Measurements from ENCODE around the gene LGI1. TPM values are rescaled to one million over a fixed set of nuclear protein-coding genes. Genes with fewer than 3 reads are reported as not detected.

LGI1 gene
- polyA plus RNA-seq, 1 donor, result 3.4 TPM

DNA sequence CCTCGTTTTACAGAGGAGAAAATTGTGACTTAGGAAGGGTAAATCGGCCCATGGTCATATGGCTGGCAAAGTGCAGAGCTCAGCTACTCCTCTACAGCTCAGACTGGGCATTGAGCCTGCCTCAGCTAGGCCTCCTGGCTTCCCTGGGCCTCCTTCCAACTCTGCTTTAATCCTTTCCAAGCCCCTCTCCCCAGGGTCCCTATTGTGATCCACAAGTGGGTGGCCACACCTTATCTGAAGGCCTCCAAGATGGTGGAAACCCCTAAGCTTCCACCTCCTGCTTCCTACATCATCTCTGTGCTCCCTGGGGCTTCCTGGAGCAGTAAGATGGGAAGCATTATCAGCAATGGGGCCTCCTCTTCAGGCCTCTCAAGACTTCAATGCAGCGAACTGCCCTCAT lies 3.0 kb upstream of the LGI1 start:
- Histone ChIP-seq H3K4me3 (ENCODE audit: low read length) (no peak overlapping the region), H3K9me3 (ENCODE audit: control insufficient read depth, low read depth, low read length) (no peaks in the 10 kb centered on the region), H3K27me3 (ENCODE audit: control insufficient read depth, insufficient read depth, low read length) (peaks cover 6% of the 10 kb centered on the region), H3K36me3 (ENCODE audit: control insufficient read depth, insufficient read depth, low read length) (no peaks in the 10 kb centered on the region), H3K4me1 (ENCODE audit: control insufficient read depth, insufficient read depth, low read length) (peaks cover 15% of the 10 kb centered on the region), H3K27ac (ENCODE audit: low read length) (no peak overlapping the region)
- no peak for DNase-seq
- no CpG with 5 or more reads among the region's 3 CpGs for WGBS (ENCODE audit: insufficient coverage, low lambda C conversion rate)

- Histone ChIP-seq H3K27ac (ENCODE audit: low read length) (no peak overlapping the region), H3K9me3 (ENCODE audit: control insufficient read depth, low read depth, low read length) (no peaks in the 10 kb centered on the region), H3K27me3 (ENCODE audit: control insufficient read depth, insufficient read depth, low read length) (peaks cover 6% of the 10 kb centered on the region), H3K4me1 (ENCODE audit: control insufficient read depth, insufficient read depth, low read length) (peaks cover 13% of the 10 kb centered on the region), H3K4me3 (ENCODE audit: low read length) (no peak overlapping the region), H3K36me3 (ENCODE audit: control insufficient read depth, insufficient read depth, low read length) (no peaks in the 10 kb centered on the region)
- 65% methylated on average over 3 of the region's 10 CpGs for WGBS (ENCODE audit: insufficient coverage, low lambda C conversion rate)
- no peak for DNase-seq
Measured at GRCh38 chr10:93755443-93756116, 2.2 kb upstream of the LGI1 start.

GRCh38 chr10:93756118-93756517 lies 1.6 kb upstream of the LGI1 start:
- H3K36me3 ChIP-seq (ENCODE audit: control insufficient read depth, insufficient read depth, low read length), result no peaks in the 10 kb centered on the region
- peaks cover 8% of the 10 kb centered on the region for H3K4me1 ChIP-seq (ENCODE audit: control insufficient read depth, insufficient read depth, low read length)
- peaks cover 9% of the 10 kb centered on the region for H3K27me3 ChIP-seq (ENCODE audit: control insufficient read depth, insufficient read depth, low read length)
- no peak overlapping the region for H3K27ac ChIP-seq (ENCODE audit: low read length)
- no peak overlapping the region for H3K4me3 ChIP-seq (ENCODE audit: low read length)
- no peak for DNase-seq
- no peaks in the 10 kb centered on the region for H3K9me3 ChIP-seq (ENCODE audit: control insufficient read depth, low read depth, low read length)
- no CpG with 5 or more reads among the region's 3 CpGs for WGBS (ENCODE audit: insufficient coverage, low lambda C conversion rate)

- 20% methylated on average over 1 of the region's 5 CpGs for WGBS (ENCODE audit: insufficient coverage, low lambda C conversion rate)
- peaks cover 9% of the 10 kb centered on the region for H3K27me3 ChIP-seq (ENCODE audit: control insufficient read depth, insufficient read depth, low read length)
- no peak overlapping the region for H3K27ac ChIP-seq (ENCODE audit: low read length)
Measured at GRCh38 chr10:93757136-93757535, 600 bp upstream of the LGI1 start.

GRCh38 chr10:93758508-93758885 lies 761 bp downstream of the LGI1 start:
- Histone ChIP-seq H3K27ac (ENCODE audit: low read length) (no peak overlapping the region), H3K4me1 (ENCODE audit: control insufficient read depth, insufficient read depth, low read length) (no peaks in the 10 kb centered on the region), H3K36me3 (ENCODE audit: control insufficient read depth, insufficient read depth, low read length) (no peaks in the 10 kb centered on the region), H3K27me3 (ENCODE audit: control insufficient read depth, insufficient read depth, low read length) (peaks cover 9% of the 10 kb centered on the region), H3K9me3 (ENCODE audit: control insufficient read depth, low read depth, low read length) (no peaks in the 10 kb centered on the region), H3K4me3 (ENCODE audit: low read length) (no peak overlapping the region)
- 20% methylated on average over 1 of the region's 5 CpGs for WGBS (ENCODE audit: insufficient coverage, low lambda C conversion rate)
- no peak for DNase-seq

More at GRCh38 chr10:93757136-93757535, 600 bp upstream of the LGI1 start:
- Histone ChIP-seq H3K4me1 (ENCODE audit: control insufficient read depth, insufficient read depth, low read length) (peaks cover 2% of the 10 kb centered on the region), H3K4me3 (ENCODE audit: low read length) (no peak overlapping the region), H3K36me3 (ENCODE audit: control insufficient read depth, insufficient read depth, low read length) (no peaks in the 10 kb centered on the region), H3K9me3 (ENCODE audit: control insufficient read depth, low read depth, low read length) (no peaks in the 10 kb centered on the region)
- DNase-seq, result no peak

- Histone ChIP-seq H3K27ac (ENCODE audit: low read length) (no peak overlapping the region), H3K36me3 (ENCODE audit: control insufficient read depth, insufficient read depth, low read length) (no peaks in the 10 kb centered on the region), H3K4me1 (ENCODE audit: control insufficient read depth, insufficient read depth, low read length) (no peaks in the 10 kb centered on the region), H3K4me3 (ENCODE audit: low read length) (no peak overlapping the region), H3K9me3 (ENCODE audit: control insufficient read depth, low read depth, low read length) (no peaks in the 10 kb centered on the region), H3K27me3 (ENCODE audit: control insufficient read depth, insufficient read depth, low read length) (peaks cover 9% of the 10 kb centered on the region)
- WGBS (ENCODE audit: insufficient coverage, low lambda C conversion rate), result 100% methylated on average over 2 of the region's 4 CpGs
- DNase-seq, result no peak
Measured at GRCh38 chr10:93758891-93759410, 1.2 kb downstream of the LGI1 start.

DNA sequence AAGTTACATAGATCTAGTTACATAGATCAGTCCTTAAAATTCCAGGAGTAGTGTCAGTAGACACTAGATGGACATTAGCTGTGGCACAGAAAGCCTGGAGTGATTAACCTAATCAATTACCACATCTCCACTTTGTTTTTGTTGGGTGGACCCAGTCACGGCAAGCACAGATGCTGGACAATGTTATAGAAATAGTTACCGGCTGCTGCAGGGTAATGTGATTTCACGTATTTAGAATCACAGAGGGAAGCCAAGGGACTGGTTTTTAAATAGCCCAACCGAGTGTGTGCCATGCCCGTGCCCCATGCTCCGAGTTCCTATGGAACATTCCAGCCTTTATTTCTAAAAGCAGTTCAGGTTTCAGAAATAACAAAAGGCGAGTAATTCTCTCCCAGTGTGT lies 2.8 kb downstream of the LGI1 start:
- no peaks in the 10 kb centered on the region for H3K9me3 ChIP-seq (ENCODE audit: control insufficient read depth, low read depth, low read length)
- H3K4me1 ChIP-seq (ENCODE audit: control insufficient read depth, insufficient read depth, low read length), result no peaks in the 10 kb centered on the region
- H3K36me3 ChIP-seq (ENCODE audit: control insufficient read depth, insufficient read depth, low read length), result no peaks in the 10 kb centered on the region
- DNase-seq, result no peak
- H3K27me3 ChIP-seq (ENCODE audit: control insufficient read depth, insufficient read depth, low read length), result peaks cover 9% of the 10 kb centered on the region
- no CpG with 5 or more reads among the region's 7 CpGs for WGBS (ENCODE audit: insufficient coverage, low lambda C conversion rate)
- H3K27ac ChIP-seq (ENCODE audit: low read length), result no peak overlapping the region
- H3K4me3 ChIP-seq (ENCODE audit: low read length), result no peak overlapping the region

- H3K4me1 ChIP-seq (ENCODE audit: control insufficient read depth, insufficient read depth, low read length), result no peaks in the 10 kb centered on the region
- WGBS (ENCODE audit: insufficient coverage, low lambda C conversion rate), result no CpG with 5 or more reads among the region's 5 CpGs
- H3K9me3 ChIP-seq (ENCODE audit: control insufficient read depth, low read depth, low read length), result no peaks in the 10 kb centered on the region
- H3K27me3 ChIP-seq (ENCODE audit: control insufficient read depth, insufficient read depth, low read length), result peaks cover 6% of the 10 kb centered on the region
- H3K4me3 ChIP-seq (ENCODE audit: low read length), result no peak overlapping the region
- H3K27ac ChIP-seq (ENCODE audit: low read length), result no peak overlapping the region
- DNase-seq, result peak in 1 of 2 donors; percentile 47
- H3K36me3 ChIP-seq (ENCODE audit: control insufficient read depth, insufficient read depth, low read length), result no peaks in the 10 kb centered on the region
Measured at GRCh38 chr10:93762979-93763391, 5.2 kb downstream of the LGI1 start.

- no peak overlapping the region for H3K27ac ChIP-seq (ENCODE audit: low read length)
- no peaks in the 10 kb centered on the region for H3K9me3 ChIP-seq (ENCODE audit: control insufficient read depth, low read depth, low read length)
- H3K4me1 ChIP-seq (ENCODE audit: control insufficient read depth, insufficient read depth, low read length), result no peaks in the 10 kb centered on the region
- no peaks in the 10 kb centered on the region for H3K27me3 ChIP-seq (ENCODE audit: control insufficient read depth, insufficient read depth, low read length)
- H3K36me3 ChIP-seq (ENCODE audit: control insufficient read depth, insufficient read depth, low read length), result no peaks in the 10 kb centered on the region
- no peak overlapping the region for H3K4me3 ChIP-seq (ENCODE audit: low read length)
- WGBS (ENCODE audit: insufficient coverage, low lambda C conversion rate), result 100% methylated on average over 1 of the region's 2 CpGs
- no peak for DNase-seq
Measured at GRCh38 chr10:93766918-93767317, 9.2 kb downstream of the LGI1 start.

GRCh38 chr10:93767724-93768399 lies 10.1 kb downstream of the LGI1 start:
- DNase-seq, result no peak
- WGBS (ENCODE audit: insufficient coverage, low lambda C conversion rate), result 0% methylated on average over 1 of the region's 5 CpGs
- Histone ChIP-seq H3K27me3 (ENCODE audit: control insufficient read depth, insufficient read depth, low read length) (no peaks in the 10 kb centered on the region), H3K9me3 (ENCODE audit: control insufficient read depth, low read depth, low read length) (no peaks in the 10 kb centered on the region), H3K27ac (ENCODE audit: low read length) (no peak overlapping the region), H3K4me1 (ENCODE audit: control insufficient read depth, insufficient read depth, low read length) (no peaks in the 10 kb centered on the region), H3K4me3 (ENCODE audit: low read length) (no peak overlapping the region), H3K36me3 (ENCODE audit: control insufficient read depth, insufficient read depth, low read length) (no peaks in the 10 kb centered on the region)

DNA sequence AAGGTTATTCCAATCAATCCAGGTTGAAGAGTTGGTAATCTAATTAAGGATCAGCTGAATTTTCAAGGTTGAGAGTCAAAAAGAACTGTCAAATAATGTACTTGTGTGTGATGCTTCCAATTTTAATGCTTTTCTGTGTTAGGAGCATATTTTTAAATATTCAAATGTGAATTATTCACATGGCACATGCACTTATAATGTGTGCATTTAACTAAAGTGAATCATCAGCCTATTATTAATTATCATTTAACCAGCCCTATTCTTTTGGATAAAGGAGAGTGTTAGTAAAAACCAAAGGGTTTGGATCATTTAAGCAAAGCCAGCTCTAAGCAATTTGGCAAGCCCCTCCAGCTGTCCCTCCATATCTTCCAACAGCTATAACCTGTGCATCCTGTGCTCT lies 11.2 kb downstream of the LGI1 start:
- Histone ChIP-seq H3K4me3 (ENCODE audit: low read length) (no peak overlapping the region), H3K4me1 (ENCODE audit: control insufficient read depth, insufficient read depth, low read length) (no peaks in the 10 kb centered on the region)
- DNase-seq, result no peak

More for the DNA sequence above, 11.2 kb downstream of the LGI1 start:
- Histone ChIP-seq H3K36me3 (ENCODE audit: control insufficient read depth, insufficient read depth, low read length) (no peaks in the 10 kb centered on the region), H3K27me3 (ENCODE audit: control insufficient read depth, insufficient read depth, low read length) (no peaks in the 10 kb centered on the region), H3K9me3 (ENCODE audit: control insufficient read depth, low read depth, low read length) (no peaks in the 10 kb centered on the region), H3K27ac (ENCODE audit: low read length) (no peak overlapping the region)

Measured in large intestine (tissue), 3 donors.